Trophoblast cell (in vitro differentiated cells and primary cell): ENCODE results near the gene CUBN.

Experiments used
- DNase-seq, 2 donors: peaks; one replicate each; pipeline ENCODE4 v3.0.0-alpha.2; 2016
- H2AFZ ChIP-seq: 2 replicates; pipeline ENCODE4 v1.6.1; 2013; ENCODE audit warnings: low read length, moderate library complexity, mild to moderate bottlenecking; ENCODE audit not compliant: insufficient read depth, poor library complexity
- H2AK5ac ChIP-seq: 2 replicates; pipeline ENCODE4 v1.6.1; 2013; ENCODE audit warnings: mild to moderate bottlenecking, low read length
- H2BK120ac ChIP-seq: 2 replicates; pipeline ENCODE4 v1.6.1; 2013; ENCODE audit warnings: low read length, mild to moderate bottlenecking, moderate library complexity; ENCODE audit not compliant: insufficient read depth, poor library complexity
- H2BK12ac ChIP-seq: 2 replicates; pipeline ENCODE4 v1.6.1; 2013; ENCODE audit warnings: mild to moderate bottlenecking, low read length, moderate library complexity
- H2BK5ac ChIP-seq: 2 replicates; pipeline ENCODE4 v1.6.1; 2013; ENCODE audit warnings: low read length, low read depth, moderate library complexity, mild to moderate bottlenecking; ENCODE audit not compliant: poor library complexity
- H3K14ac ChIP-seq: 2 replicates; pipeline ENCODE4 v1.6.1; 2013; ENCODE audit warnings: mild to moderate bottlenecking, low read length
- H3K18ac ChIP-seq: 2 replicates; pipeline ENCODE4 v1.6.1; 2013; ENCODE audit warnings: mild to moderate bottlenecking, low read length
- H3K23ac ChIP-seq: 2 replicates; pipeline ENCODE4 v1.6.1; 2013; ENCODE audit warnings: low read length
- H3K27ac ChIP-seq: 2 replicates; pipeline ENCODE4 v1.5.1; 2013; ENCODE audit warnings: low read depth, mild to moderate bottlenecking, inconsistent platforms, low read length, moderate library complexity
- H3K27me3 ChIP-seq: 2 replicates; pipeline ENCODE4 v1.6.1; 2013; ENCODE audit warnings: inconsistent platforms, mild to moderate bottlenecking, low read length, moderate library complexity; ENCODE audit not compliant: insufficient read depth
- H3K36me3 ChIP-seq, 2 experiments: 1 replicate in 1 of 2; 2 replicates in 1 of 2; pipeline ENCODE4 v1.6.1; 2013; ENCODE audit warnings: low read length in 2 of 2, mild to moderate bottlenecking in 2 of 2, moderate library complexity in 1 of 2; ENCODE audit not compliant: insufficient read depth in 2 of 2, control insufficient read depth in 1 of 2
- H3K4ac ChIP-seq: 2 replicates; pipeline ENCODE4 v1.6.1; 2013; ENCODE audit warnings: low read depth, mild to moderate bottlenecking, low read length, moderate library complexity
- H3K4me1 ChIP-seq, 2 experiments: 1 replicate in 1 of 2; 2 replicates in 1 of 2; pipeline ENCODE4 v1.6.1; 2013; ENCODE audit warnings: low read length in 2 of 2, mild to moderate bottlenecking in 2 of 2, moderate library complexity in 1 of 2; ENCODE audit not compliant: insufficient read depth in 2 of 2, control insufficient read depth in 1 of 2
- H3K4me2 ChIP-seq: 2 replicates; pipeline ENCODE4 v1.6.1; 2013; ENCODE audit warnings: inconsistent platforms, mild to moderate bottlenecking, low read length, moderate library complexity
- H3K4me3 ChIP-seq: 2 replicates; pipeline ENCODE4 v1.5.1; 2013; ENCODE audit warnings: mild to moderate bottlenecking, low read depth, low read length, inconsistent platforms
- H3K79me1 ChIP-seq: one replicate; pipeline ENCODE4 v1.6.1; 2013; ENCODE audit warnings: low read length
- H3K79me2 ChIP-seq: 2 replicates; pipeline ENCODE4 v1.6.1; 2013; ENCODE audit warnings: low read length, mild to moderate bottlenecking; ENCODE audit not compliant: control insufficient read depth, insufficient read depth, poor library complexity
- H3K9ac ChIP-seq: 2 replicates; pipeline ENCODE4 v1.6.1; 2013; ENCODE audit warnings: mild to moderate bottlenecking, low read length
- H3K9me3 ChIP-seq: 2 replicates; pipeline ENCODE4 v1.6.1; 2013; ENCODE audit warnings: low read depth, mild to moderate bottlenecking, control low read depth, inconsistent platforms, low read length; ENCODE audit not compliant: insufficient read depth
- H4K12ac ChIP-seq: 2 replicates; pipeline ENCODE4 v1.6.1; 2013; ENCODE audit warnings: low read depth, mild to moderate bottlenecking, low read length, moderate library complexity
- H4K8ac ChIP-seq: 2 replicates; pipeline ENCODE4 v1.6.1; 2013; ENCODE audit warnings: low read depth, mild to moderate bottlenecking, low read length, moderate library complexity
- H4K91ac ChIP-seq: one replicate; pipeline ENCODE4 v1.6.1; 2013; ENCODE audit warnings: low read depth, mild to moderate bottlenecking, low read length, moderate library complexity
- WGBS: extraction: QIAGEN DNeasy Blood & Tissue Kit; methylation state at CpG from one replicate; pipeline ENCODE4 v1.1.7; 2013; ENCODE audit warnings: missing lambda C conversion rate; ENCODE audit not compliant: insufficient read length, insufficient coverage; ENCODE audit errors: extremely low coverage; 5-methylcytosine and 5-hydroxymethylcytosine counted together

CUBN gene

GRCh38 chr10:17094844-17095243, 34.8 kb downstream of the CUBN start:
- Histone ChIP-seq H4K8ac (no peak overlapping the region), H3K79me1 (no peaks in the 10 kb centered on the region), H3K14ac (no peak overlapping the region), H4K12ac (no peak overlapping the region), H3K9ac (no peak overlapping the region), H2AFZ (no peak overlapping the region), H3K9me3 (no peaks in the 10 kb centered on the region), H3K36me3 (no peaks in the 10 kb centered on the region), H2BK120ac (no peak overlapping the region), H3K27me3 (no peaks in the 10 kb centered on the region), H3K4ac (no peak overlapping the region), H3K27ac (no peak overlapping the region), H3K4me3 (no peak overlapping the region), H3K79me2 (no peaks in the 10 kb centered on the region), H4K91ac (no peak overlapping the region), H3K18ac (no peak overlapping the region), H2AK5ac (no peak overlapping the region), H3K4me1 (no peaks in the 10 kb centered on the region), H2BK5ac (no peak overlapping the region), H2BK12ac (no peak overlapping the region), H3K23ac (no peak overlapping the region), H3K4me2 (no peak overlapping the region)
- no peak for DNase-seq

GRCh38 chr10:17092986-17093803, 36.4 kb downstream of the CUBN start:
- Histone ChIP-seq H2BK120ac (no peak overlapping the region), H3K27me3 (no peaks in the 10 kb centered on the region), H3K14ac (no peak overlapping the region), H3K79me2 (no peaks in the 10 kb centered on the region), H4K91ac (no peak overlapping the region), H3K9ac (no peak overlapping the region), H3K9me3 (no peaks in the 10 kb centered on the region), H2AK5ac (no peak overlapping the region), H4K8ac (no peak overlapping the region), H3K79me1 (no peaks in the 10 kb centered on the region), H3K4me1 (no peaks in the 10 kb centered on the region), H3K23ac (no peak overlapping the region), H4K12ac (no peak overlapping the region), H3K18ac (no peak overlapping the region), H3K4me3 (no peak overlapping the region), H2BK5ac (no peak overlapping the region), H3K36me3 (no peaks in the 10 kb centered on the region), H3K4ac (no peak overlapping the region), H2AFZ (no peak overlapping the region), H2BK12ac (no peak overlapping the region), H3K4me2 (no peak overlapping the region), H3K27ac (no peak overlapping the region)
- DNase-seq, result no peak
- no CpG with 5 or more reads among the region's 5 CpGs for WGBS

- Histone ChIP-seq H4K8ac (no peak overlapping the region), H3K18ac (no peak overlapping the region), H2BK12ac (no peak overlapping the region), H3K23ac (no peak overlapping the region), H2AFZ (no peak overlapping the region), H3K4me1 (no peaks in the 10 kb centered on the region), H3K4me3 (no peak overlapping the region), H4K91ac (no peak overlapping the region), H3K4ac (no peak overlapping the region), H3K9ac (no peak overlapping the region), H3K14ac (no peak overlapping the region), H3K4me2 (no peak overlapping the region), H2AK5ac (no peak overlapping the region), H3K79me1 (no peaks in the 10 kb centered on the region), H3K36me3 (no peaks in the 10 kb centered on the region), H2BK5ac (no peak overlapping the region), H3K27ac (no peak overlapping the region), H2BK120ac (no peak overlapping the region), H3K27me3 (no peaks in the 10 kb centered on the region), H3K9me3 (no peaks in the 10 kb centered on the region), H4K12ac (no peak overlapping the region), H3K79me2 (no peaks in the 10 kb centered on the region)
- no peak for DNase-seq
- no CpG with 5 or more reads among the region's 4 CpGs for WGBS
Measured at GRCh38 chr10:17092216-17092944, 37.2 kb downstream of the CUBN start.

- Histone ChIP-seq H3K23ac (no peak overlapping the region), H3K27me3 (no peaks in the 10 kb centered on the region), H2BK120ac (no peak overlapping the region), H3K36me3 (no peaks in the 10 kb centered on the region), H3K14ac (no peak overlapping the region), H4K8ac (no peak overlapping the region), H2AFZ (no peak overlapping the region), H4K91ac (no peak overlapping the region), H3K4me1 (no peaks in the 10 kb centered on the region), H3K4ac (no peak overlapping the region), H3K4me2 (no peak overlapping the region), H3K27ac (no peak overlapping the region), H3K9me3 (no peaks in the 10 kb centered on the region), H2AK5ac (no peak overlapping the region), H3K79me2 (no peaks in the 10 kb centered on the region), H3K79me1 (no peaks in the 10 kb centered on the region), H2BK5ac (no peak overlapping the region), H2BK12ac (no peak overlapping the region), H3K9ac (no peak overlapping the region), H4K12ac (no peak overlapping the region), H3K18ac (no peak overlapping the region), H3K4me3 (no peak overlapping the region)
- DNase-seq, result no peak
- WGBS, result no CpG with 5 or more reads among the region's 5 CpGs
Measured at GRCh38 chr10:17088118-17088806, 41.3 kb downstream of the CUBN start.
